ENCODE measurements around the gene RNF145.

The RNF145 gene

GRCh38 chr5:159199225-159199624, 10.1 kb downstream of the RNF145 start:
- Histone ChIP-seq H3K4me1 (ENCODE audit: control insufficient read depth in 1 of 2, insufficient read depth in 1 of 2, low read depth in 1 of 2, low read length in 1 of 2) (peaks cover 24% of the 10 kb centered on the region in 2 experiments), H3K27me3 (no peaks in the 10 kb centered on the region), H3K4me3 (ENCODE audit: low read depth in 1 of 2, low read length in 1 of 2) (no peak overlapping the region), H3K27ac (peak overlapping the region; percentile 75), H3K9me3 (no peaks in the 10 kb centered on the region), H3K36me3 (peaks cover 32% of the 10 kb centered on the region)
- TF ChIP-seq CTCF (IDR thresholded peaks at IDR 0.05): no peak

- Histone ChIP-seq H3K27ac (peak overlapping the region; percentile 75), H3K9me3 (no peaks in the 10 kb centered on the region), H3K36me3 (peaks cover 41% of the 10 kb centered on the region), H3K4me1 (ENCODE audit: control insufficient read depth in 1 of 2, insufficient read depth in 1 of 2, low read depth in 1 of 2, low read length in 1 of 2) (peaks cover 24% of the 10 kb centered on the region in 2 experiments), H3K27me3 (no peaks in the 10 kb centered on the region), H3K4me3 (ENCODE audit: low read depth in 1 of 2, low read length in 1 of 2) (no peak overlapping the region)
- no peak for TF ChIP-seq CTCF (IDR thresholded peaks at IDR 0.05)
Measured at GRCh38 chr5:159198063-159199036, 11.0 kb downstream of the RNF145 start.

DNA sequence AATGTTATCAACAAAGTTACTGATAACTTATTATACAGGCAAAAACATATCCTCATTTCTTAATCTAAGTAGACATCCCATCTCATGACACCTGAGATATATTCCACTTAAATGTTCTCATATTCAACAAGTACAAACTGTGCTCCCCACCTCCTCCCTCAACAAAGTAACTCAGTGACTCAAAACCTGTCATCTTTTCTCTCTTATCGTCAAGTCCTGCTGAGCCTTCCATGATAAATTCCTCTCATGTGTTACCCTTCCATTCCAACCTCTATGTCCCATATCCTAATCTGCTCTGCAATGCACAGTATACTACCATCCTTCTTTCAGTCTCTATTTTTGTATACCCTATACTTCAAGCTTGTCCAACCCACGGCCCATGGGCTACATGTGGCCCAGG, 13.6 kb downstream of the RNF145 start:
- H3K27ac ChIP-seq: no peak overlapping the region
- H3K27me3 ChIP-seq: no peaks in the 10 kb centered on the region
- no peaks in the 10 kb centered on the region for H3K9me3 ChIP-seq
- H3K4me3 ChIP-seq (ENCODE audit: low read depth in 1 of 2, low read length in 1 of 2): no peak overlapping the region
- TF ChIP-seq CTCF (IDR thresholded peaks at IDR 0.05): no peak
- H3K36me3 ChIP-seq: peaks cover 31% of the 10 kb centered on the region
- peaks cover 24% of the 10 kb centered on the region in 2 experiments for H3K4me1 ChIP-seq (ENCODE audit: control insufficient read depth in 1 of 2, insufficient read depth in 1 of 2, low read depth in 1 of 2, low read length in 1 of 2)

DNA sequence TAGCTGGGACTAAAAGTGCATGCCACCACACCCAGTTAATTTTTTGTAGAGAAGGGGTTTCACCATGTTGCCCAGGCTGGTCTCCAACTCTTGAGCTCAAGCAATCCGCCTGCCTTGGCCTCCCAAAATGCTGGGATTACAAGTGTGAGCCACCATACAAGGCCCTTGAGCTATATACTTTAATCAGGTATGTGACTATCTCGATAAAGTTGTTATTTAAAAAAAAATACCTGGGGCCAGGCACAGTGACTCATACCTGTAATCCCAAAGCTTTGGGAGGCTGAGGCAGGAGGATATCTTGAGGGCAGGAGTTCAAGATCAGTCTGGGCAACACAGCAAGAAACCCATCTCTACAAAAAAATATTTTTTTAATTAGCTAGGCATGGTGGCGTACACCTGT, 19.2 kb downstream of the RNF145 start:
- Histone ChIP-seq H3K4me1 (ENCODE audit: control insufficient read depth in 1 of 2, insufficient read depth in 1 of 2, low read depth in 1 of 2, low read length in 1 of 2) (no peaks in the 10 kb centered on the region), H3K9me3 (no peaks in the 10 kb centered on the region), H3K27me3 (no peaks in the 10 kb centered on the region), H3K4me3 (ENCODE audit: low read depth in 1 of 2, low read length in 1 of 2) (no peak overlapping the region), H3K36me3 (peaks cover 64% of the 10 kb centered on the region), H3K27ac (no peak overlapping the region)
- TF ChIP-seq CTCF (IDR thresholded peaks at IDR 0.05): no peak

- Histone ChIP-seq H3K4me1 (ENCODE audit: control insufficient read depth in 1 of 2, insufficient read depth in 1 of 2, low read depth in 1 of 2, low read length in 1 of 2) (no peaks in the 10 kb centered on the region), H3K27me3 (no peaks in the 10 kb centered on the region), H3K9me3 (no peaks in the 10 kb centered on the region), H3K36me3 (peaks cover 62% of the 10 kb centered on the region), H3K27ac (no peak overlapping the region), H3K4me3 (ENCODE audit: low read depth in 1 of 2, low read length in 1 of 2) (no peak overlapping the region)
- no peak for TF ChIP-seq CTCF (IDR thresholded peaks at IDR 0.05)
Measured at GRCh38 chr5:159189310-159189709, 20.0 kb downstream of the RNF145 start.

Measured in neutrophil (primary cell).